GM12878 (cell line): ENCODE results near the gene BZW1. TPM values are rescaled to one million over a fixed set of nuclear protein-coding genes. Genes with fewer than 3 reads are reported as not detected.

Source experiments
- ATAC-seq: fragments of 200-7000 bp; cut with Tn5 transposase; 3 replicates; pipeline ENCODE4 v1.9.1; 2020; ENCODE audit warnings: mild to moderate bottlenecking, moderate library complexity
- BruUV-seq: library from RNA; stranded (reverse); fragments of 400-500 nt; replicated peaks from 2 replicates; lab custom pipeline; 2021; lab: Mats Ljungman, UMichigan
- CTCF ChIA-PET: fragments of 300-600 bp; sonication (Branson Sonifier 250); formaldehyde crosslinking; extraction: SDS; loops from one replicate; lab custom pipeline; 2021; ENCODE audit warnings: inconsistent platforms; lab: Yijun Ruan, JAX
- POLR2A ChIA-PET: fragments of 350-600 bp; formaldehyde crosslinking; extraction: SDS; loops from one replicate; lab custom pipeline; 2021; ENCODE audit warnings: inconsistent platforms; lab: Charles Lee
- RAD21 ChIA-PET: fragments of 300-600 bp; sonication (Branson Sonifier 250); formaldehyde crosslinking; loops from one replicate; lab custom pipeline; 2023; ENCODE audit warnings: antibody characterized with exemption; ENCODE audit not compliant: unreplicated experiment; lab: Charles Lee
- SMC1A ChIA-PET: fragments of 300-600 bp; sonication (Branson Sonifier 250); formaldehyde crosslinking; loops from one replicate; lab custom pipeline; 2023; ENCODE audit not compliant: unreplicated experiment, uncharacterized antibody; lab: Charles Lee
- DNase-seq: peaks from one replicate; pipeline ENCODE4 v3.0.0-alpha.2; 2011; ENCODE audit warnings: low read depth, low spot score
- FAIRE-seq: peaks from 3 replicates; lab custom pipeline; 2011; peaks lifted over from hg19 to GRCh38; lab: Jason Lieb, UNC
- H2AFZ ChIP-seq: 2 replicates; pipeline ENCODE4 v1.6.0; 2011; ENCODE audit warnings: low read depth, low read length, control low read depth; ENCODE audit not compliant: control insufficient read depth
- H3K27ac ChIP-seq: 2 replicates; pipeline ENCODE4 v1.5.1; 2011; ENCODE audit warnings: control low read depth; ENCODE audit not compliant: control insufficient read depth, insufficient read depth
- H3K27me3 ChIP-seq, 2 experiments: replicated peaks in 1 of 2; 2 replicates each; pipeline versions ENCODE4 v1.6.0 to v1.6.1; 2011; ENCODE audit warnings: low read length in 1 of 2; ENCODE audit not compliant: control insufficient read depth in 2 of 2, insufficient read depth in 2 of 2
- H3K36me3 ChIP-seq, 2 experiments: 2 replicates each; pipeline ENCODE4 v1.5.1; 2011; ENCODE audit warnings: low read length in 1 of 2; ENCODE audit not compliant: control insufficient read depth in 2 of 2, insufficient read depth in 2 of 2
- H3K4me1 ChIP-seq: 2 replicates; pipeline ENCODE4 v1.6.1; 2011; ENCODE audit warnings: mild to moderate bottlenecking, low read length, moderate library complexity, mixed read lengths; ENCODE audit not compliant: control insufficient read depth, insufficient read depth
- H3K4me2 ChIP-seq: 2 replicates; pipeline ENCODE4 v1.6.0; 2011; ENCODE audit warnings: control low read depth; ENCODE audit not compliant: control insufficient read depth, insufficient read depth
- H3K4me3 ChIP-seq: fragments of 200-600 bp; sonication (generic); 2 replicates; pipeline ENCODE4 v1.5.1; 2016
- H3K79me2 ChIP-seq: 2 replicates; pipeline ENCODE4 v1.6.0; 2011; ENCODE audit warnings: low read length; ENCODE audit not compliant: control insufficient read depth, insufficient read depth
- H3K9ac ChIP-seq: 2 replicates; pipeline ENCODE4 v1.8.0; 2011; ENCODE audit warnings: low read length, control low read depth, mixed read lengths; ENCODE audit not compliant: control insufficient read depth, insufficient read depth
- H3K9me3 ChIP-seq: replicated peaks from 3 replicates; pipeline ENCODE4 v1.5.1; 2011; ENCODE audit warnings: mild to moderate bottlenecking, low read length; ENCODE audit not compliant: control insufficient read depth, insufficient read depth
- H4K20me1 ChIP-seq: 2 replicates; pipeline ENCODE4 v1.6.0; 2011; ENCODE audit not compliant: control insufficient read depth, insufficient read depth
- BACH1 ChIP-seq: fragments of 450-650 bp; IDR thresholded peaks from 2 replicates; pipeline ENCODE4 v1.6.1; 2017; ENCODE audit warnings: mild to moderate bottlenecking, borderline replicate concordance
- BCL3 ChIP-seq: IDR thresholded peaks from 2 replicates; pipeline ENCODE4 v1.6.1; 2011; ENCODE audit warnings: borderline replicate concordance, low read depth, mild to moderate bottlenecking, moderate library complexity, low read length; ENCODE audit not compliant: insufficient read depth, poor library complexity, severe bottlenecking
- EZH2 ChIP-seq: IDR thresholded peaks from 2 replicates; pipeline ENCODE4 v1.6.1; 2012; ENCODE audit warnings: low read depth, mild to moderate bottlenecking, control low read depth, inconsistent platforms, low read length, borderline replicate concordance; ENCODE audit not compliant: control insufficient read depth
- GATAD2B ChIP-seq: fragments of 450-650 bp; conservative IDR thresholded peaks from 2 replicates; pipeline ENCODE4 v1.6.1; 2017; ENCODE audit warnings: low read depth, mild to moderate bottlenecking, moderate library complexity
- IKZF1 ChIP-seq: fragments of 450-650 bp; conservative IDR thresholded peaks from 2 replicates; pipeline ENCODE4 v1.6.1; 2017; ENCODE audit warnings: antibody characterized with exemption, mild to moderate bottlenecking
- KDM1A ChIP-seq: fragments of 200-600 bp; sonication (generic); IDR thresholded peaks from 2 replicates; pipeline ENCODE4 v1.6.1; 2016; ENCODE audit warnings: borderline replicate concordance
- LARP7 ChIP-seq: fragments of 450-650 bp; IDR thresholded peaks from 2 replicates; pipeline ENCODE4 v1.6.1; 2017; ENCODE audit warnings: mild to moderate bottlenecking
- RAD51 ChIP-seq: fragments of 450-650 bp; IDR thresholded peaks from 2 replicates; pipeline ENCODE4 v1.6.1; 2016; ENCODE audit warnings: moderate library complexity, mild to moderate bottlenecking, inconsistent platforms
- SREBF1 ChIP-seq: IDR thresholded peaks from 2 replicates; pipeline ENCODE4 v1.6.1; 2012; ENCODE audit warnings: mild to moderate bottlenecking, low read length
- ZBED1 ChIP-seq: IDR thresholded peaks from 2 replicates; pipeline ENCODE4 v1.6.1; 2016; ENCODE audit warnings: borderline replicate concordance
- ZBTB11 ChIP-seq: fragments of 450-650 bp; formaldehyde crosslinking; IDR thresholded peaks from 2 replicates; pipeline ENCODE4 v1.5.0; 2022; ENCODE audit warnings: mild to moderate bottlenecking, missing genetic modification characterization
- WGBS: methylation state at CpG from one replicate; pipeline ENCODE4 v1.1.6; 2016; ENCODE audit warnings: low lambda C conversion rate; ENCODE audit not compliant: insufficient replicate concordance, insufficient coverage; ENCODE audit errors: missing lambda C conversion rate; 5-methylcytosine and 5-hydroxymethylcytosine counted together
- in situ Hi-C: fragments of 300-500 bp; cut with MboI; formaldehyde crosslinking; loops from 9 replicates; pipeline ENCODE4 v1.14.3; 2018; ENCODE audit warnings: mixed read lengths
- intact Hi-C: fragments of 100-400 bp; cut with micrococcal nuclease; formaldehyde crosslinking; loops from one replicate; pipeline ENCODE4 v1.14.2; 2022; ENCODE audit not compliant: unreplicated experiment
- polyA plus RNA-seq, 11 experiments: library from polyadenylated mRNA; depleted of rRNA in 4 of 11; unstranded in 6 of 11; stranded (reverse) in 5 of 11; fragments of >200 nt; fragmentation: Nextera tagmentation in 4 of 11; fragmentation: Illumina TruSeq in 1 of 11; extraction: Ambion mirVana in 4 of 11; extraction: Trizol in 1 of 11; gene quantifications; 1 replicate in 1 of 11; 2 replicates in 10 of 11; pipeline versions ENCODE4 v1.2.1 to v1.2.3, GENCODE V29; 2011 to 2016; ENCODE audit warnings: inconsistent platforms in 2 of 11, missing spikeins in 2 of 11, low read depth in 1 of 11
- total RNA-seq, 4 experiments: library from RNA; depleted of rRNA in 3 of 4; stranded (reverse); fragments of >200 nt in 3 of 4; fragmentation: Illumina TruSeq in 1 of 4; extraction: Trizol in 1 of 4; gene quantifications; 2 replicates each; pipeline versions ENCODE4 v1.2.1 to v1.2.3, GENCODE V29; 2013 to 2021

The BZW1 gene
- total and polyA plus RNA-seq, 10 of the 15 experiments (the other 5 are each of a cell fraction or from before 2014, with no cell fraction given): 186 to 349 (median 269) TPM

- TF ChIP-seq ZBTB11 (CRISPR knock-in tag) (no peak), ZBED1 (no peak), KDM1A (no peak), EZH2 (no peak), RAD51 (no peak)
Observed at GRCh38 chr2:200797242-200797770, 14.4 kb upstream of the BZW1 start (continued).

GRCh38 chr2:200798514-200798913 lies 13.2 kb upstream of the BZW1 start:
- WGBS: 5% methylated on average over 1 of the region's 1 CpG
- TF ChIP-seq SREBF1 (no peak), GATAD2B (no peak), IKZF1 (no peak), BCL3 (no peak), BACH1 (no peak), LARP7 (no peak)
- ChIA-PET SMC1A (no interaction called here), RAD21 (no interaction called here), CTCF (no interaction called here), POLR2A (no interaction called here)
- Histone ChIP-seq H3K4me1 (no peaks in the 10 kb centered on the region), H3K79me2 (no peaks in the 10 kb centered on the region), H3K4me2 (no peak overlapping the region), H2AFZ (no peak overlapping the region), H3K36me3 (no peaks in the 10 kb centered on the region), H4K20me1 (no peaks in the 10 kb centered on the region), H3K27ac (no peak overlapping the region), H3K27me3 (no peaks in the 10 kb centered on the region; a peak in 1 of 4 replicates), H3K4me3 (no peak overlapping the region), H3K9ac (no peak overlapping the region), H3K9me3 (no peaks in the 10 kb centered on the region)
- intact Hi-C loops: no loop called here
- DNase-seq (no peak), FAIRE-seq (no peak), ATAC-seq (peak; percentile 47)
- no TSS peak for BruUV-seq
- in situ Hi-C loops: no loop called here
